AG10803 (cell line): ENCODE measurements around the gene FNDC3B.

ENCODE experiments used
- DNase-seq: peaks from one replicate; pipeline ENCODE4 v3.0.0; 2010; ENCODE audit warnings: low read depth
- H3K4me3 ChIP-seq: 2 replicates; pipeline ENCODE4 v1.5.1; 2011; ENCODE audit warnings: mild to moderate bottlenecking, low read length, control low read depth
- CTCF ChIP-seq: conservative IDR thresholded peaks from 2 replicates; pipeline ENCODE4 v1.5.1; 2011; ENCODE audit warnings: mild to moderate bottlenecking, low read length, control low read depth, inconsistent platforms

Gene FNDC3B

GRCh38 chr3:172057059-172057458 is 17.7 kb downstream of the FNDC3B start:
- no peak for TF ChIP-seq CTCF
- H3K4me3 ChIP-seq: no peak overlapping the region
- no peak for DNase-seq

GRCh38 chr3:172057624-172058327 is 18.4 kb downstream of the FNDC3B start:
- H3K4me3 ChIP-seq: no peak overlapping the region
- DNase-seq: peak; percentile 20
- no peak for TF ChIP-seq CTCF

DNA sequence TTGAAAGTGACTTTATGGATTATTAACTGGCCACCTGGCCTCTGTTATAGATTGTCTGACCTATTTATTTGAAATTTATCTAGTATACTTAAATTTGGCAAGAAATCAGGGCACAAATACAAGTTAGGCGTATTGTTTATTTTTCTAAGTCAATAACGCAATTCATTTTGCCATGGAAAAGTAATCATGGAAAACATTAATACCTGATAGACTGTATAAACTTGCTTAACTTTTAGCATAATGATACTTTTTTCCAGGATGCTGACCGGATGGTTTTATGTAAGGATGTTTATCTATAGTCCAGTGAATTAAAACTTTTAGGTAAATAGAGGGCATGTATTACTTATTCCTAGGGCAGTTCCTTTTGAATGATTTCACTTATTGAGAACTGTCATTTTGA is 20.2 kb downstream of the FNDC3B start:
- no peak for TF ChIP-seq CTCF
- H3K4me3 ChIP-seq: no peak overlapping the region
- no peak for DNase-seq

GRCh38 chr3:172060234-172060633 is 20.9 kb downstream of the FNDC3B start:
- no peak for TF ChIP-seq CTCF
- no peak overlapping the region for H3K4me3 ChIP-seq
- DNase-seq: no peak

DNA sequence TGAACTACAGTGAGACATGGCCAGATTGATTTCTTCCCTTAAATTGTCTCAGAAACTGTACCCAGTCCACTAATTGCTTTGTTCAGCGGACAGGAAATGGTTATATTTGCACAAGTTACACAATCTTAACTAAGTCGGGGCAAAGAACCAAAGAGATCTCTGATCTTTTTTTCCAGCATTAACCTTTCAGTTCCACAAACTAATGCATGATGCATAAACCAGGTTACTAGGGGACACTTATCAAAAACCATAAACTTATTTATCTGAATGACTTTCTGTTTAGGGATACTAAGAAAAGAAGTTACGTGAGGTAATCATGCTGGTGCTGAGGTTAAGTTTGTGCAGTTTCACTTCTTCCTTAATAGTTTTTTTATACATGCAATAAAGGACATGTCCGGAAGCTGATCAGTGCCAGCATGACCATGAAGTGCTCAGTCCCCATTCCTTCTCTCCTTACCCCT is 22.4 kb downstream of the FNDC3B start:
- no peak overlapping the region for H3K4me3 ChIP-seq
- TF ChIP-seq CTCF: no peak
- peak; percentile 38 for DNase-seq

GRCh38 chr3:172062761-172063160 is 23.4 kb downstream of the FNDC3B start:
- TF ChIP-seq CTCF: no peak
- no peak overlapping the region for H3K4me3 ChIP-seq

More at GRCh38 chr3:172062761-172063160, 23.4 kb downstream of the FNDC3B start:
- no peak for DNase-seq
